Middle frontal gyrus (tissue), 1 donor: ENCODE data around the gene HOXB4.

ENCODE experiments used
- DNase-seq: peaks from one replicate; pipeline ENCODE4 v3.0.0-alpha.2; 2015; ENCODE audit warnings: low spot score; ENCODE audit errors: extremely low spot score

HOXB4 gene

DNA sequence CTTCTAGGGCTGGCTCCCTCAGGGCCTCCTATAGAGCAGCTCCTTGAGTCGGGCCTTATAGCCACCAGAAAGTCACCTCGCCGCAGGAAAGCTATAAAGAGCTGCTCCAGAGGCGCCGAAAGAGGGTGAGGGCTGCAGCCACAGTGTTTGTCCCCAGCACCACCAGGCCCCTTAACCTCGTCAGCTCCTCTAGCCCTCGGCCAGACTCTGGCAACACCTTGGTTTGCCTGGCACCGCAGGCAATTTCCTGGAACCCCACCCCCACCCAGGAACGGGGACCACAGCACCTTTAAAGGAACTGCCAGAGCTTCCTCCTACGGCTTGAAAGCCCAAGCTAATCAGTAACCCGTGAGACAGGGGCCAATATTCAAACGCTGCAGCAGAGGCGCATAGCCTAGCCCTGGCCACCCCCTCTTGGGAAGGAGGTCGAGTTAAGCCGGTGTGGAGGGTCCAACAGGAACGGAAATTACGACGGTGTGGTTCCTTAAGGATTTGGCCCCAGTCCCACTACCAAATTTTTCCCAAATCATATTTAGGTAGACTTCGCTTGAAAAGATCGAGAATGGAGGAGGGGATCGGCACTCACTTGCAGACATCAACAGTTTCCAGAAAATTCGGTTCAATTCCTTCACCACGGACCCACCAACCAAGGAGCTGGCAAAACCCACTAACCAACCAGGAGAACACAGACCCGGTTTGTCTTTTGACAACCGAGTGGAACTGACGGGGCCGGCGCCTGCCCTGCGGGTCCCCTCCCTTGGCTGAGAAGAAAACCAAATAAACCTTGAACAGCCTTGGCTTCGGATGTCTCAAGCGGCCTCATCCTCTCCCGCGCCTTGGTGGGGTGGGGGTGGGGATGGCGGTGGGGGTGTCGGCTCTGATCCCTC lies 23.6 kb upstream of the HOXB4 start:
- DNase-seq, result no peak

DNA sequence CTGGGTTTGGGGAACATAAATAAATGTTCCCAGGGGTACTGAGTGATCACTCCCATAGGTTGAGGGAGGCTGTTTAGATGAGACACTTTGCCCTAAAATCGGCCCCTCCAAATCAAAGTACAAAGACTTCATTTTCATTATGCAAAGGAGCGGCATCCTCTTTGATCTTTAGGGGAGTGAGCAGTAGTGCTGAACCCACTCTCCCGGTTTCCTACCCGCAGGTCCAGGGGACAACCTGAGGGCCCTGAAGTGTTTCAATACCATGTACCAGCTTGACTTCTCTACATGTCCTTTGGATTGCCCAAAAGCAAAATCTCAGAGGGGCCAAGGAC lies 23.0 kb upstream of the HOXB4 start:
- DNase-seq, result no peak

- no peak for DNase-seq
Observed at GRCh38 chr17:48600244-48601098, 22.3 kb upstream of the HOXB4 start.

DNA sequence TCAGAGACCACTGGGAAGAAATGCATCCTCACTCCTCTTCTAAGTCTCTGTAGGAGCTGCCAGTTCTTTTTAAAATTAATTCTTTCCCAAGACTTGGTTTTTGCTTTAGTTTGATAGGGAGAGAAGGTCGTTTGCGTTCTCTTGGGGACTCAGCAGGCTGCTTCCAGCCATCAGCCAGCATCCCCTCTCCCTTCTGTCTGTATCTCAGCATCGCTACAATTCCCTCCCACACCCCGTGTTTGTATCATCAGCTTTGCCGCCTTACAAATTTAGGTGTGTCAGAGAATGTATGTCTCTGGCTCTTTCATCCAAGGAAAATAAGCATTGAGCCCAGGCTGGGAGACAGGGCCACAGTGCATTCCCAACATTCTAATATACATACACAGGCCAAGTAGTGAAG lies 21.2 kb upstream of the HOXB4 start:
- no peak for DNase-seq

- DNase-seq, result no peak
Observed at GRCh38 chr17:48598736-48599135, 20.6 kb upstream of the HOXB4 start.

- no peak for DNase-seq
Observed at GRCh38 chr17:48597778-48598631, 19.9 kb upstream of the HOXB4 start.

GRCh38 chr17:48597528-48597777 lies 19.3 kb upstream of the HOXB4 start:
- DNase-seq, result no peak

- no peak for DNase-seq
Observed at GRCh38 chr17:48596735-48597527, 18.8 kb upstream of the HOXB4 start.

- no peak for DNase-seq
Observed at GRCh38 chr17:48596000-48596734, 18.0 kb upstream of the HOXB4 start.

- DNase-seq, result no peak
Observed at GRCh38 chr17:48595278-48595999, 17.3 kb upstream of the HOXB4 start.

GRCh38 chr17:48594538-48595277 lies 16.6 kb upstream of the HOXB4 start:
- no peak for DNase-seq

- no peak for DNase-seq
Observed at GRCh38 chr17:48593840-48594537, 15.8 kb upstream of the HOXB4 start.

DNA sequence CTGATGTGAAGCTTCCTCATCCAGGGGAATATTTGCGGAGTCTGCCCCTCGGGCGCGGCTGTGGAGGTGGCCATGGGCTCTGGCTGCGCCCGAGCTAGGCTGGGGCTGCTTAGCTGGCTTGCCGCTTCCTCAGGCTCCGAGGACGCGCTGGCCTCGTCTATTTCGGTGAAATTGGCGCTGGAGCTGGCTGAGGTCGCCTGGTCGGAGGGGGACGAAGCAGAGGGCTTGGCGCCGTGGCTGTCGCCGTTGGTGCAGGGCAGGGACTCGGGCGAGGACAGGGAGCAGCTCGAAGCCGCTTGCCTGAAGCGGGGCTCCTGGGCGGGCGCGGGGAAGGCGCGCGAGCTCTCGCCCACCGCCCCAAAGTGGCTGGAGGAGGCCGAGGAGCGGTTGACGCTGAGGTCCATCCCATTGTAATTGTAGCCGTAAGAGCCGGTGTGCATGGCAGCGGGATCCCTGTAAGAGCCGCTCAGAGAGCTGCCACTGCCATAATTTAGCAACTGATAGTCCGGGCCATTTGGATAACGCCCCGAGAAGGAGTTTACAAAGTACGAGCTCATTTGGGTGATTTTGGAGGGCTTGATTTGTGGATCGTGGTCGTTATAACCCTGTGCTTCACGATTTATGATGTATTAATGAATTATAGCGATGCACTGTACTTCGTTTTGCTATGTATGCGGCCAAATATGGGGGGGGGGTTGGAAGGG lies 15.1 kb upstream of the HOXB4 start, which contains the start of gene HOXB5:
Gene HOXB5, minus strand, starts transcription at position 654 of the 704 bp plus-strand sequence. Its CDS starts 97 bp downstream, at position 557.
- DNase-seq, result no peak

DNA sequence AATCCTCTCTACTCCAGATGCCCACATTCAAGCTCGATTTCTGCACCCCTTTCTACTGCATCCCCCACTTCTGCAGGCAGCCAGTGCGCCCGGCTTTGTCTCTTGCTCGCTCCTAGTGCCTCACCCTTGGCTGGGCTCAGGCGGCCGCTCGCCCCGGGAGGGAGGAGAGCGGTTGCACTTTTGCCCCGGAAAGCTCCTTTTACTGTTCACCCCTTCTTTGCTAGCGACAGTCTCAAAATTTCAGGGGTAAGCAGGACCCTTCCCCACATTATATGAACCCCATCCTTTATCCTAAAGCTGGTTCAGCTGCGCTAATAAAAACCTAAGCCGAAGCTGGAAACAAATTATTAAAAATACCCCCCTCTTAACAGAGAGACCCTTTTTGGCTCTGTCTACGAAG lies 14.4 kb upstream of the HOXB4 start:
- DNase-seq, result no peak

DNA sequence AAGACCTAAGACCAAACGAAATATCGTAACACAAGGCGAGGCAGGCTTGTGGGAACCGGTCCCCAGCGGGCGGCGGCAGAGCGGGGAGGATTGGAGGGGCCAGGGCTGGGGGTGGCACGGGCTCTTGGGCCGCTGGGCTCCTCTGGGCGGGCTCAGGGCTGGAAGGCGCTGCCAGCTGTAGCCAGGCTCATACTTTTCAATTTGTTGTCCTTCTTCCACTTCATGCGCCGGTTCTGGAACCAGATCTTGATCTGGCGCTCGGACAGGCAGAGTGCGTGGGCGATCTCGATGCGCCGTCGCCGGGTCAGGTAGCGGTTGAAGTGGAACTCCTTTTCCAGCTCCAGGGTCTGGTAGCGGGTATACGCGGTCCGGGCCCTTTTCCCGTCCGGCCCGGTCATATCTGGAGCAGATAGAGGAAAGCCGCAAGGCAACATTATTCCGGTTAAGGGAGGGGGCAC lies 13.9 kb upstream of the HOXB4 start:
- no peak for DNase-seq

DNA sequence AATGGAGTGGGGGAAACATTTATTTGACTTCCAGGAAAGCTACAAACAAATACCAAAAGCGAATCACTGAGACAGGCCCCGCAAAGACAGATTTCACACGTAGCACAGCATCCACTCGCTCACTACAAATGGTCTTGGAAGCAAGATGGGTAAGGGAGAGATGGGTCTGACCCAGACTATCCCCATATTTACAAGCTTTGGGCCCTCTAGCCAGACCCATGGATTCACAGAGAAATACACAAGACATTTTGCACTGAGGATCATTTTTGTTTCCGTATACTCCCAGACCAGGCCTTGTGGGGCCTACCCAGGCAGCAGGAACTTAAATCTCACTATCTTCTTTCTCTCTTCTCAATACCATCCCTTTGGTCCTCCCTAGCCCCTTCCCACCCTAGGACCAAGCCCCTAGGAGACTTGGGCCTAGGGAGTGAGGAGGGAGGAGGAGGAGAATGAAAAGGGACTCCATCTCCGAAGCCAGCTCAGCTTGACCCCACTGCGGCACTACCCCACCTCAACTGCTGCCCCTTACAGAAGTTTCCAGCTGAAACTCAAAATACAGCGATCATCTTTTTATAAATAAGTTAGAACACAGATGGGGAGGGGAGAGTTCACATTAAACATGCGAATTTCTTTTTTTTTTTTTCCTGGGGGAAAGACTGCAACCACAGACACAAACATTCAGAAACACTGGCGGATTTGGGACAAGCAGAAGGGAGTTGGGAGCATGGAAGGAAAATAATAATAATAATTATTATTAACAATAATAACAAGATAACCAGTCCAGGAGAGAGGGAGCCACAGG lies 13.3 kb upstream of the HOXB4 start:
- no peak for DNase-seq
